Activated T-helper 1 cell treated with anti-CD3 and anti-CD28 coated beads, Interleukin-12 subunit alpha, Interleukin-12 subunit beta, Interleukin-2, Interleukin-4 antibody, amounts not matched to agents 30 ng/mL and 10 ng/mL and 1 ng/mL, durations not matched to agents 14 hours and 24 hours and 36 hours (primary cell): ENCODE data around the gene KLHL33. TPM values are rescaled to one million over a fixed set of nuclear protein-coding genes. Genes with fewer than 3 reads are reported as not detected.

Experiments used
- DNase-seq: peaks from one replicate; pipeline ENCODE4 v3.0.0; 2021; ENCODE audit warnings: low spot score
- H3K27ac Mint-ChIP-seq: one replicate; pipeline ENCODE4 v1.8.0; 2021; ENCODE audit warnings: mild to moderate bottlenecking, mixed read lengths
- H3K27me3 Mint-ChIP-seq: one replicate; pipeline ENCODE4 v1.8.0; 2022; ENCODE audit warnings: mild to moderate bottlenecking, moderate library complexity, mixed read lengths; ENCODE audit not compliant: insufficient read depth
- H3K36me3 Mint-ChIP-seq: one replicate; pipeline ENCODE4 v1.8.0; 2021; ENCODE audit warnings: low read depth, mixed read lengths
- H3K4me1 Mint-ChIP-seq: one replicate; pipeline ENCODE4 v1.8.0; 2021; ENCODE audit warnings: low read depth, mixed read lengths
- H3K4me3 Mint-ChIP-seq: one replicate; pipeline ENCODE4 v1.8.0; 2021; ENCODE audit warnings: mild to moderate bottlenecking, moderate library complexity, mixed read lengths
- H3K9me3 Mint-ChIP-seq: one replicate; pipeline ENCODE4 v1.8.0; 2021; ENCODE audit warnings: mixed read lengths
- intact Hi-C: fragments of 100-400 bp; cut with micrococcal nuclease; formaldehyde crosslinking; loops from one replicate; pipeline ENCODE4 v1.15.1; 2024
- total RNA-seq: library from RNA; stranded (reverse); gene quantifications from 2 replicates; pipeline ENCODE4 v1.2.3, GENCODE V29; 2022

KLHL33 gene
- total RNA-seq, 1 donor from 2014 or later: 0.05 TPM

- Mint-ChIP-seq H3K27ac (no peak overlapping the region), H3K27me3 (no peaks in the 10 kb centered on the region), H3K9me3 (no peaks in the 10 kb centered on the region), H3K36me3 (peaks cover 44% of the 10 kb centered on the region), H3K4me1 (peaks cover 17% of the 10 kb centered on the region), H3K4me3 (no peak overlapping the region)
- intact Hi-C loops: no loop called here
- DNase-seq: no peak
Observed at GRCh38 chr14:20397511-20397910, 38.5 kb downstream of the KLHL33 start.

DNA sequence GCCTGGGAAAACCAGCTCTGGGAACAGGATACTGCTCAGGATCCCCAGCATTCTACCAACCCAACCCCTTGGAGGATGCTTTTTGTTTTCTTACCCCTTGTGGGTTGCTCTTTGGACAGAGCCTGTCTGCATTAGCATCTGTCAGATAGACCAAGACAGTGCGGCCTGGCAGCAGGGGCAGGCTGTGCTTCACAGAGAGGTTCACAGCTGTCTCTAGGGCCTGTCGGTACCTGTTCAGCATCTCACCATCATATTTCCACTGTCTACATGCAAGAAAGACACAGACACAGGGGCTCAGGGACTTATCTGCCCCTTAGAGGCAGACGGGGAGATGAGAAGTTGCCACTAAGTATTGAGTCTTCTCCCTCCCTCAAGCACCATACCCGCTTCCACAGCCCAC, 44.5 kb downstream of the KLHL33 start:
- Mint-ChIP-seq H3K4me3 (no peak overlapping the region), H3K27ac (no peak overlapping the region), H3K4me1 (no peaks in the 10 kb centered on the region), H3K36me3 (peaks cover 44% of the 10 kb centered on the region), H3K9me3 (no peaks in the 10 kb centered on the region), H3K27me3 (no peaks in the 10 kb centered on the region)
- intact Hi-C loops: no loop called here
- no peak for DNase-seq

DNA sequence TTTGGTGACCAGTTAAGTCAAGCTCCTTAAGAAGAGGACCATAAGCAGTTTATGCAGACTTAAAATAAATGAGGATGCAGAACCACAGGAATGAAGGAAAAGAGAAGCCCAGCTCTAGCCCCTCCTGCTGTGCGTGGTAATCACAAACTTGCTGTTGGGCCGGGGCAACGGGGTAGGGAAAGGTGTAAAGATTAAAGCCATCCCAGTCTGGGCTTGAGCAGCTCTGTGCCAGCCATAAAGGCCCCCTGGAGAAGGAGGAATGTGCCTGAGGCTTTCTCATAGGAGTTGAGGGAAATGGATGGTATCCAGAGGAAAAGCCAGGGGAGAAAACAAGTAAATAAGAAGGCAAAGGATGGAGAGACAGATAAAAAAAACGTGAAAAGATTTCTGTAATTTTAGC, 47.8 kb downstream of the KLHL33 start:
- peaks cover 45% of the 10 kb centered on the region for H3K36me3 Mint-ChIP-seq
- intact Hi-C loops: no loop called here
- no peak overlapping the region for H3K4me3 Mint-ChIP-seq

GRCh38 chr14:20387576-20387975, 48.4 kb downstream of the KLHL33 start:
- H3K36me3 Mint-ChIP-seq: peaks cover 49% of the 10 kb centered on the region
- no peak overlapping the region for H3K4me3 Mint-ChIP-seq
- intact Hi-C loops: no loop called here
- no peaks in the 10 kb centered on the region for H3K27me3 Mint-ChIP-seq
- H3K4me1 Mint-ChIP-seq: no peaks in the 10 kb centered on the region
- no peak overlapping the region for H3K27ac Mint-ChIP-seq
- no peaks in the 10 kb centered on the region for H3K9me3 Mint-ChIP-seq
- DNase-seq: no peak

More for the DNA sequence above, 47.8 kb downstream of the KLHL33 start:
- DNase-seq: no peak
- Mint-ChIP-seq H3K4me1 (no peaks in the 10 kb centered on the region), H3K27me3 (no peaks in the 10 kb centered on the region), H3K9me3 (no peaks in the 10 kb centered on the region), H3K27ac (no peak overlapping the region)

DNA sequence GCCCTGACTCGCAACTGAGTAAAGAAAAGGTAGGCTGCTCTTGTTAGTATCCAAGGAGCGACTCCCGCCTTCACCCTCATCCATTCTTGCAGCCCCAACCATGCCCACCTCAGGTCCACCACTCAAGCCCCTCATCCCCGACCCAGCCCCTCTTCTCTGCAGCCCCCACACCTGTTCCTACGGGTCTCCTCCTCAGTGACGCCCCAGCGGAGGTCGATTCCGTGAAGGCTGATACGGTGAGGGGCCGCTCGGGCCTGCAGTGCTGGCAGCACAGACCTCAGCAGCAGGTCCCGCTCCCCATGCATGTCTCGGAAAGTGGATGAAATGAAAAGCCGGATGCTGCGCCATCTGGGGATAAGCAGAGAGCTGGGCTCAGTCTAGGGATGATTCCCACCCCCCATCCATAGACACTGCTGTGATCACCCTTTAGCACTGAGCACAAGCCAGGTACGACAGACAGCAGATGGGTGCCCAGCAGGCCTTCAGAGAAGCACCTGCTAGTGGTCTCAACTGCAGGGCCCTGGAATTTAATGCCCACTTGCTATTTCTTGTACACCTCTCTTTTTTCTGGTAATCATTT, 49.6 kb downstream of the KLHL33 start:
- no peak for DNase-seq
- Mint-ChIP-seq H3K9me3 (no peaks in the 10 kb centered on the region), H3K36me3 (peaks cover 52% of the 10 kb centered on the region), H3K4me3 (no peak overlapping the region), H3K4me1 (no peaks in the 10 kb centered on the region), H3K27me3 (no peaks in the 10 kb centered on the region), H3K27ac (no peak overlapping the region)
- intact Hi-C loops: no loop called here

DNA sequence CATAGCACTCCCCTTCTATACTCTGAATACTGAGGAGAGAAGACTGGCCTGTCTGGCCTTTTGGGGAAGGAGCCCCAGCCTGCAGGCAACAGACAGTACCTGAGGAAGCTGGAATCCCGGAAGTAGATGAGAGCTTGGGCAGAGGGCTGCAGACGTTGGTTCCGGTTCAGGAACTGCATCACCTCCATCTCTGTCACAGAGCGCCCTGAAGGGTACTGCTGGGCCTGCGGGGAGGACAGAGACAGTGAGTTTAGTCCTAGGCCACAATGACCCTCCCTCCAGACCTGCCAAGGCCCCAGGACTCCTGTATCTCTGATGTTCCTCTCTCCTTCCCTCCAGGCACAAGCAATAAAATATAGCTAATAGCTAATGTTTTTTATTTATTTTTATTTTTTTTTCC, 51.1 kb downstream of the KLHL33 start:
- Mint-ChIP-seq H3K27ac (no peak overlapping the region), H3K4me1 (no peaks in the 10 kb centered on the region), H3K36me3 (peaks cover 58% of the 10 kb centered on the region)

GRCh38 chr14:20384321-20384720, 51.6 kb downstream of the KLHL33 start:
- DNase-seq: no peak
- H3K27me3 Mint-ChIP-seq: no peaks in the 10 kb centered on the region
- H3K4me1 Mint-ChIP-seq: no peaks in the 10 kb centered on the region
- H3K27ac Mint-ChIP-seq: no peak overlapping the region
- no peaks in the 10 kb centered on the region for H3K9me3 Mint-ChIP-seq
- H3K36me3 Mint-ChIP-seq: peaks cover 60% of the 10 kb centered on the region
- H3K4me3 Mint-ChIP-seq: no peak overlapping the region
- intact Hi-C loops: no loop called here

More for the DNA sequence above, 51.1 kb downstream of the KLHL33 start:
- Mint-ChIP-seq H3K27me3 (no peaks in the 10 kb centered on the region), H3K4me3 (no peak overlapping the region), H3K9me3 (no peaks in the 10 kb centered on the region)
- intact Hi-C loops: no loop called here
- DNase-seq: no peak

DNA sequence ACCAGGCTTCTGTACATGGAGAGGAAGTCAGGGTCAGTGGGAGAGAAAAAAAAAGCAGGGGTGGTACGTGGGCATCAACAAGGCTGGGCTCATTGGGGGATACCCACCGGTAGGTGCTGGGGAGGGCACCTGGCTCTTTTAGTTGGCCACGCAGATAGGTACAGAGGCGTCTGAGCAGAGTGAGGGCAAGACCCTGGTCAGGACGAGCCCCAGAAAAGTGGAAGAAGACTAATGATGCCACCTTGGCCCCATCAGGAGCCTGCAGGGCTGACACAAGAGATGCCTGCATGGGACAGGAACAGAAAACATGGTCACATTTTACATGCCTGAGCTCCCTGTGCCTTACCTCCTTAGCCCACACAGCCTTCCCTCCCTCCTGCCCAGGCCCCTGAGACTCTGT, 52.3 kb downstream of the KLHL33 start:
- intact Hi-C loops: no loop called here
- Mint-ChIP-seq H3K4me3 (no peak overlapping the region), H3K27ac (no peak overlapping the region), H3K36me3 (peaks cover 58% of the 10 kb centered on the region), H3K9me3 (no peaks in the 10 kb centered on the region), H3K4me1 (no peaks in the 10 kb centered on the region), H3K27me3 (no peaks in the 10 kb centered on the region)
- DNase-seq: no peak

DNA sequence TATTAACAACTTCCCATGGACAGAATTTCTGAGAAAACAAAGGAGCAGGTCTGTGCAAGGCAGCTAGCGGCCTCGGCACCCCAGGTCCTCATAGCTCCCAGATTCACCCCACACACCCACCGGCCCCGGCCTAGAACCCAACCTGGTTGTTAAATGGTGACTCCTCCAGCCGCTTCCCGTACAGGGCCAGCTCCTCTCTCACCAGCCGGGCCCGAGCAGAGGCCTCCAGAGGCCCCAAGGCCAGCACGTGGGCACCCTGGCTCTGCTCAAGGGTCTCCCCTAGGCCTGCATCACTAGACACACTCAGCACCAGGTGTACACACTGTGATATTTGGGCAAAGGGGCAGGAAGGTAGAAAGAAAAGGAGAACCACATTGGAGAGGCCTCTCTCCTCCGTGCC, 52.9 kb downstream of the KLHL33 start:
- Mint-ChIP-seq H3K4me3 (no peak overlapping the region), H3K36me3 (peaks cover 52% of the 10 kb centered on the region)

GRCh38 chr14:20382526-20382925, 53.4 kb downstream of the KLHL33 start:
- Mint-ChIP-seq H3K4me1 (no peaks in the 10 kb centered on the region), H3K9me3 (no peaks in the 10 kb centered on the region), H3K27ac (no peak overlapping the region), H3K4me3 (no peak overlapping the region), H3K27me3 (no peaks in the 10 kb centered on the region), H3K36me3 (peaks cover 51% of the 10 kb centered on the region)
- intact Hi-C loops: no loop called here
- no peak for DNase-seq

More for the DNA sequence above, 52.9 kb downstream of the KLHL33 start:
- no peaks in the 10 kb centered on the region for H3K4me1 Mint-ChIP-seq
- no peak overlapping the region for H3K27ac Mint-ChIP-seq
- intact Hi-C loops: no loop called here
- no peaks in the 10 kb centered on the region for H3K27me3 Mint-ChIP-seq
- DNase-seq: no peak
- no peaks in the 10 kb centered on the region for H3K9me3 Mint-ChIP-seq

- H3K4me1 Mint-ChIP-seq: no peaks in the 10 kb centered on the region
- intact Hi-C loops: no loop called here
- peaks cover 57% of the 10 kb centered on the region for H3K36me3 Mint-ChIP-seq
- DNase-seq: no peak
- H3K9me3 Mint-ChIP-seq: no peaks in the 10 kb centered on the region
- H3K27me3 Mint-ChIP-seq: no peaks in the 10 kb centered on the region
- H3K27ac Mint-ChIP-seq: no peak overlapping the region
- H3K4me3 Mint-ChIP-seq: no peak overlapping the region
Observed at GRCh38 chr14:20381341-20381740, 54.6 kb downstream of the KLHL33 start.

- Mint-ChIP-seq H3K9me3 (no peaks in the 10 kb centered on the region), H3K4me1 (no peaks in the 10 kb centered on the region), H3K27ac (no peak overlapping the region), H3K27me3 (no peaks in the 10 kb centered on the region), H3K4me3 (no peak overlapping the region), H3K36me3 (peaks cover 54% of the 10 kb centered on the region)
- no peak for DNase-seq
- intact Hi-C loops: no loop called here
Observed at GRCh38 chr14:20380681-20381080, 55.3 kb downstream of the KLHL33 start.

- Mint-ChIP-seq H3K9me3 (no peaks in the 10 kb centered on the region), H3K36me3 (peaks cover 58% of the 10 kb centered on the region), H3K27me3 (no peaks in the 10 kb centered on the region), H3K4me3 (no peak overlapping the region), H3K4me1 (no peaks in the 10 kb centered on the region), H3K27ac (no peak overlapping the region)
- intact Hi-C loops: no loop called here
- DNase-seq: no peak
Observed at GRCh38 chr14:20379743-20380142, 56.2 kb downstream of the KLHL33 start.

GRCh38 chr14:20377171-20377570, 58.8 kb downstream of the KLHL33 start:
- no peaks in the 10 kb centered on the region for H3K27me3 Mint-ChIP-seq
- no peaks in the 10 kb centered on the region for H3K4me1 Mint-ChIP-seq
- DNase-seq: no peak
- H3K36me3 Mint-ChIP-seq: peaks cover 53% of the 10 kb centered on the region
- intact Hi-C loops: no loop called here
- no peak overlapping the region for H3K27ac Mint-ChIP-seq
- H3K9me3 Mint-ChIP-seq: no peaks in the 10 kb centered on the region
- no peak overlapping the region for H3K4me3 Mint-ChIP-seq
